Stimulated activated CD8-positive, alpha-beta memory T cell treated with anti-CD3 and anti-CD28 coated beads, Interleukin-2, amount 100 ng/mL, for 1 hour (primary cell): Measurements from ENCODE around the gene ALOX15B.
"Not testable (repeated sequence)": the region's sequence is repeated elsewhere in the genome, so short reads cannot be mapped to it uniquely, and the experiment has no call there.

Experiments used
- DNase-seq, 2 donors: peaks; one replicate each; pipeline ENCODE4 v3.0.0-alpha.2; 2020; ENCODE audit warnings: low read depth in 2 of 2

The ALOX15B gene

DNA sequence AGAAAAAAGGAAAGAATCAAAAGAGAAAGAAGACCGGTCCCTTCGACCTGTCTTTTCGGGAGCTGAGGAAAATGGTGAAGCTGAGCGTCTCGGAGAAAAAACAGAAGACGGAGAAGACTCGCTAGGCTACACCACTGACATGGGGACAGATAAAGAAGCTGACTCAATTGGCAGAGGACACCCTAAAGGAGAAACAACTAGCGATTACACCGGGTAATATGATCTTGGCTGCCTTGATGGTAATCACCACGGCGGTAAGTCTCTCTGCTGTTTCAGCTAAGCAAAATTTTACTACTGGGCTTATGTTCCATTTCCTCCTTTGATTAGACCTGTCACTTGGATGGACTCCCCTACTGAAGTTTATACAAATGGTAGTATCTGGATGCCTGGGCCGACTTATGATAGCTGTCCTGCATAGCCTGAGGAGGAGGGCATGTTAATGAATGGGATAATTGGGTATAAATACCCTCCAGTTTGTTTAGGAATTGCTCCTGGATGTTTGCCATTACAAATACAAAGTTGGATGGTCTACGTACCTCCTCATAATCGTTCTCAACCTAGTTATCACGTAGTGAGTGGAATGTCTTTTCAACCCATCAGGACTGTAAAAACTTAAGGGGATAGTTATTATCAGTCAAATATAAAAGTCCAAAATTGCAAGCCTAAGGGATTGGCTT lies 24.1 kb downstream of the ALOX15B start:
- DNase-seq: no peak

DNA sequence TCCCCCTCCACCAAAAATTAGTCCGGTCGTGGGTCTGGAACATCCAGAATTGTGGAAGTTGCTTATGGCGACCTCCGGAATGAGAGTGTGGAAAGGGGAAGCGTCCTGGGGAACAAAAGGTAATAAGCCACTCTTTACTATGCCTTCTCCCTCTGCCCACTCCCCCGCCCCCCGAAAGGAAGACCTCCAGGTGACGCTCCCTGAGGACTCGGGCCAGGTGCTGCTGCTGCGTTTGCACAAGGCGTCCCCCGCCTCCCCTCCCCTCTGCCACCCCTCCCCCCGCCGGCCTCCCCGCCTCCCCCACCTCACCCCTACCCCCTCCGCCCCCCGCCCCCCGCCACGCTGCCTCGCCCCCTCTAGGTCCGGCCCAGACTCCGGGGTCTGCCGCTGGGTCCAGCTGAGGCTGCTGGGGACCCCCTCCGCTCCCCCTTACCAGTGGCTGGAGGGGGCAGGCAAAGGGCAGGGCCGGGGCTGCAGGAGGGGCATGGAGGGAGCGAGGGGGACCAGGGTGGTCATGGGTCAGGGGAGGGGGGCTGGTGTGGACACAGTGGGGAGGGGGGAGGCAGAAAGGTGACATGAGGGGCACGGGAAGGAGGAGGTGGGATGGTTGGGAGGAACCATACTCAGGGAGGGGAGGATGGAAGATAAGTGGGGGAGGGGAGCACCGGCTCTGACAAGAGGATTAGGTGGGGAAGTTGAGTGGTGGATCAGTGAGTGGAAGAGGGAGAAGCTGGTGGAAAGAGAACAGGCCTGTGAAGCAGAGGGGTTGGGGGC lies 25.1 kb downstream of the ALOX15B start:
- no peak for DNase-seq

DNA sequence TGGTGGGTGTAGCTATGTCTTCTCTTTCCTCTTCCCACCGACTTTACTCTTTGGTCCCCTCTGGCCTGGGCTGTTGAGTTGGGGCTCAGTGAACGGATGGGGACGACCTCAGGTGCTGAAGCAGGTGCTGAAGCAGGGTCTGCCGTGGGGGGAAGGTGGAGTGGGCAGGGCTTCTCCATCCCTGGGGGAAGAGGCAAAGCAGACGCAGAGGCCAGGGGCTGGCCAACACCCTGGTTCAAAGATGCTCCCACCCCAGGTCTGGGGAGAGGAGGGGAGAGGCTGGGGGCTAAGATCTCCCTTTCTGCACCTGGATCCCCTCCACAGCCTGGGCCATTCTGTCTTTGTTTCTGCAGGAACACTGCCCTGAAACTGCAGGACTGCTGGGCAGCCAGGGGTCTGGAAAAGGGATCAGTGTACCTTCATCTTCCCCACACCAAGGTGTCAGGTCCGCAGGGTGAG lies 25.7 kb downstream of the ALOX15B start:
- no peak for DNase-seq

DNA sequence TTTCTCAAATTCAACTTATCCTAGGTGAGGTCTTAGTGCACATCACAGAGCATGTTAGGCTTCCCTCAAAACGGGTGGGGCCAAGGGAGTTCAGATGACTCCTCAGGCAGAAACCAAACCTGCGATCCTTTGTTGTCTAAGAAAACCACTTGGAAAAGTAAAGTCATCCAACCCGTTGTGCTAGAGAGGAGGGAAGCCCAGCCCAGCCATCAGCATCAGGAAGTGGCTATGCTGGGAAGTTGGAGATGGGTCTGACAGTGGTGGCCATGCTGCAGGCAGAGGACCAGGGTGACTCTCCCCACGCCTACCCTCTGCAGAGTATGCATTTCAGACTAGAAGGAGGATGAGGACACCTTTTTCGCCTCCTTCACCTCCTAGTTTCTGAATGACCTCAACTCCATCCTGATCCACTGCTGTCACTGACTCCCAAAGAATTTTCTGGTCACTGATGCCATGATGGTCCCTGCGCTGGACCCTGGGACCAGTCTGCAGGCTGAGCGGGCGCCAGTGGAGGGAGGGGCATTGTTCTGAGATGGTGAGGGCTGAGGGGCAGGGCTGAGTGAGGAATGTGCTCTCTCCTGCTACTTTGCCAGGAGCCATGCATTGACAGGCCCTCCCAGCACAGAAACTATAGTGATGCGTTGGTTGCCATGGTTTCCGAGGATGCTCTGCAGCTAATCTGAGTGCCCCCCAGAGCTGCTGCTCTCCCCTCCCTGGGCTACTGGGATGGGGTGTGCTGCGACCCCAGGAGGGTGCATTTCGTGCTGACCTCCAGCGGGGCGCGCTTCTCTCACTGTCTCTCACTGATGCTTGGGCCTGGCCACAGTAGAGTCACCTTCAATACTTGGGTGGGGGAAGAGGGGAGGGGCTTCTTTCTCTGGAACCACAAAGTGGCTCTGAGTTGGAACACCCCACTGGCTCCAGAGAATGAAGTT lies 28.2 kb downstream of the ALOX15B start:
- no peak for DNase-seq

DNA sequence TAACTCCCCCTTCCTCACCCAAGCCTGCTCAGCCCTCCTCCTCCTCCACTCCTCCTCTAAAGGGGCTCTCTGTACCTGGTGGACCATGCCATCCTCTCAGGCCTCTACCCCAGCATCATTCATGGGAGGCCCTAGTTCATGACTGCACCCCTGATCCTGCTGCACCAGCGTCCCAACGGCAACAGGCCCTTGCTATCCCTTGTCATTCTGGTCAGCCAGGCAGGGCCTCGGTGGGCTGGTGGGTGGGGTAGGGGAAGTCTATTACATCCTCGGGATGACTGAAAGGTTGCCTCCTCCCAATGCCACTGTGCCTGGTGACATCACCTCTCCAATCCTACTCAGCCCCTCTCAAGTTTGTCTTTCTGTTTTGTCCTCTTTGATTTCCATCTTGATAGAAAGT lies 28.9 kb downstream of the ALOX15B start:
- no peak for DNase-seq

DNA sequence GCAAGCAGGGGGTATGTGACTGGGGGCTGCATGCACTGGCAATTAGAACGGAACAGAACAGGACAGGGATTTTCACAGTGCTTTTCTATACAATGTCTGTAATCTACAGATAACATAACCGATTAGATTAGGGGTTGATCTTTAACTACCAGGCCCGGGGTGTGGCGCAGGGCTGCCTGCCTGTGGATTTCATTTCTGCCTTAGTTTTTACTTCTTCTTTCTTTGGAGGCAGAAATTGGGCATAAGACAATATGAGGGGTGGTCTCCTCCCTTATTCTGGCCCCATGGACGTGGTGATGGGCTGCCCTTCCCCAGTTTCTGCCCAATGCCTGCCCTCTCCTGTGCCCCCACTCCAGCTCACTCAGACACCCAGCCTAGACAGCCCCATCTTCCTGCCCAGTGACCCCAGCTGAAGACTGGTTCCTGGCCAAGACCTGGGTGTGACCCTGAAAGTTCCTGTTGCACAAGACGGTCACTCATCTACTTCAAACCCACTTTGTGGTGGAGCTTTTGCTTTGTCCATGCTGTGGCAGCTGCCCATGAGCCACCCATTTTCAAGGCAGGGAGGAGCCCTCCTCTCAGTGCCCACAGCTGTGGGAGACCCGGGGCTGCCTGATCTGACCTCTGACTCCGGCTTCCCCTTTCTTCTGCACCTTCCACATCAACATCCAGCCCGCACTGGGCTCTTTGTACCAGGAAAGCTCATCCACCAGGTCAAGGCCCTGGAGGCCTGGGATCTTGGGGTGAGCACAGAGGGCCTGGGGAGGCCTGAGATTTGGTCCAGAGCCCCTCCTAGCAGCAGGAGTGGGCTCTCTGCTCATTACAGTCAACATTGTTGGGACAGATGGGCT lies 30.1 kb downstream of the ALOX15B start:
- no peak for DNase-seq

DNA sequence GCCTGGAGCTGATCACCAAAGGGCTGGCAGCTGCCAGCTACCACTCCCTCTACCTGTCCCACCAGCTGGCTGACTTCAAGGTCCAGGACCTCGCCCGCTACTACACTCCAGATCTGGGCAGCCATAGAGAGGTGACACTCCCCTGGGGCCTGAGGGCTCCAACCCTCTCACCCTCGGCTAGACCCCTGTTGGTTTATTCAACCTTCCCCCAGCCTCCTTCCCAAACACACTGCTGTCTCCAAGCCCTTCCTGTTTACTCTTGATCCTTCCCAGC lies 30.7 kb downstream of the ALOX15B start:
- no peak for DNase-seq

DNA sequence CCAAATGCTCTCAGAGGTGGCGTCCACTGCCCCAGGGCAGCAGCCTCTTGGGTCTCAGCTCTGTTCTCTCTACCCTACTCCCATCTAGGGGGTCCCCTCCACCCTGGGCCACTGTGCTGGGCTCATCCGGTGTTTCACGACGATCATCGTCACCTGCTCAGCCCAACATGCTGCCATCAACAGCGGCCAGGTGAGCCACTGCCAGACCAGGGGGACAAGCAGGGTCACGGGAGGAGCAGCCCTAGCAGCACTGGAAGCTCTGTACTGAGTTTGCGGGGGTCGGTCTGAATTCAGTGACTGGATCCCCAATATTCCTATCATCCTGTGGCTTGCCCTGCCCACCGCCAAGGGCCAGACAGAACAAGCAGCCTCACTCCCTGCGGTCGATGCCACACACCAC lies 32.6 kb downstream of the ALOX15B start:
- DNase-seq: no peak

DNA sequence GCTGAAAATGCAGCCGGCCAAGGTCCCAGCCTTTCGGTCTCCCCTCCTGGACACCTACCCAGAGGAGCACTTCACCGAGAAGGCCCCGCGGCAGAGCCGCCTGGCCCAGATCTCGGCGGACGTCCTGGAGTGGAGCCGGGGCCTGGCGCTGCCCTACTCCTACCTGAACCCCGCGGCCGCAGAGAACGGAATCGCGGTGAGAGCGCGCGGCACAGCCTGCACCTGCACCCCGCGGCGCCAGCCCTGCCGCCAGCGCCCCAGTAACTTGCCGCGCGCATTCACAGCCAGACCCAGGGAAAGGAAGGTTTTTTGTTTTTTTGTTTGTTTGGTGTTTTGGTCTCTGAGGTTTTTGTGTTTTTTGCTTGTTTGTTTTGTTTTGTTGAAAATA lies 33.5 kb downstream of the ALOX15B start:
- DNase-seq: no peak

DNA sequence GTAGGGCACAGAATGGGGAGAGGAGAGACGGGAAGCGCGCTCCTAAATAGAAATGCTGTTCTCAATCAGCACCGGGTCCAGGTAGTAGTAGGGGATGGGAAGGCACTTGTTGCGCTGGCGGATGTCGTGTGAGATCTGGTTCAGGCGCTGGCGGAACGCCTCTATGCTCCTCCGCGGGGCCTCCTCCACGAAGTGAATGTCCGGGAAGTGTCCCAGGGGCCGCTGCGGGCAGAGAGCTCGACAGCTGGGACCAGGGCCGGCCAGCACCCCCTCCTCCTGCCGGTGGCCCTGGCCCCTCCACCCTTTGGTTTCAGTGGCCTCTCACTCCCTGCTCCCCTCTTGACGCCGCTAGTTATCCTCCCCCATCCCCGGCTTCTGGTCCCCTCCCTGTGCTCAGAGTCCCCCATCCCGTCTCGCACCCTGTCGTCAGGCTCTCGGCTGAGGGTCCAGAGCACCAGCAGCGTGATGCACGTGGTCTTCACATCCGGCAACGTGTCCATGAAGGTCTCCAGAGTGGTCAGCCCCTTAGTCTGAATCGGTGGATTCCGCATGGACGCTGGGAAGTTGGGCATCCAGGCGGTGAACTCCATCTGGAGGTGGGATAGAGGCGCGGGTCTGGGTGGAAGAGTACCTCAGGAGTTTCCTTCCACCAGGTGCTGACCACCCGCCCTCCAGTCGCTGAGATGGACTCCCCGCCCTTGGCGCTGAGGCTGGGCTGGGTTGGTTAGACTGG lies 34.0 kb downstream of the ALOX15B start:
- DNase-seq: no peak

DNA sequence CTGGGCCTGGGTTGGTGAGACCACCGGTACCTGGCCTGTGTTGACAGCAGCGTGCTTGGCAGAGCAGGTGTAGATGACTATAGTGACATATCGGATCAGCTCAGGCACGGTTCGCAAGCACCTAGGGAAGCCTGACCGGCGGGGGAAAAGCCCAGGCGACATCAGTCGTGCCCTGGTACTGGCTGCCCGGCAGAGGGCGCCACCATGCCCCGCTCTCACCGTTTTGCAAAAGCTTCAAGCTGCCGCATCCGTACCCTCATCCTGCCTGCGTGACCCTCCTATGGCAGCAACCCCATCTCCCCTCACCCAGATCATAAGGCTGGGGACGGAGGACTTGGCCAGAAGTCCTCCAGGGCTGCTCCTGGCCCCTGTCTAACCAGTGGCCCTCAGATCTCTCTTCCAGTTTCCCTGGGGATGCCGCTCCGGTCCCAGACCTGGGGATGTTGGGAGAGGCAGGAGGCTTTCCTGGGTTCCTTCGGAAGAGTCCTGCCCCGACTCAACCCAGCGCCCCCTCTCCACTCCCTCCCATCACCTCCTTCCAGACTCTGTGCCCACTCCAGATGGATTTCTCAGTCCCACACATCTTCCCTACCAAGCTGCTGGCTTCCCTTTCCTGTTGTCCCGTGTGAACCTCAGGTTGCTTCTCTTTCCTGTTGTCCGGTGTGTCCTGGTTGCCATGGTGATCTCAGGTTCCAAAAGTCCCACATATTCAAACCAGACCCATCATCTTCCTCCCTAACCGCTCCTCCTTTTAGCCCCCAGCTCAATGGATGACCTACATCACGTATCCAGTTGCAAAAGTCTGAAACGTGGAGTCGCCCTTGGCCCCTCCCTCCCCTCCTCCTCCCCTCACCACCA lies 35.0 kb downstream of the ALOX15B start:
- peak; percentile 72 to 75 for DNase-seq

DNA sequence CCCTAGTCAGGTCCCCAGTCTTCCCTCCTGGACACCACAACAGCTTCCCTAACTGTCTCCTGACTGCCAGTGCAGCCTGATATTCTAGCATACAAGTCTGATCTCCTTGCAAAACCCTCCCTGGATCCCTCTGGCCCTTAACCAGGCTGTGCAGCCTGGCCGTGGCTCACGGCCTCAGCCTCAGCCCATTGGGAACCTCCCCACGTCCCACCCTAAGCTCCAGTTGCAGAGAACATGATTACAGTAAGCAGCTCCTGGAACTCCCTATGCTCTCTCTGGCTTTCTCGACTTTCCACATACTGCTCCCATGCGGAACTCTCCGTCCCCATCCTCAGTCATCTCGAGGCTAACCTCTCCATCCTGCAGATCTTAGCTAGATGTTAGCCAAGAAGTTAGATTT lies 35.7 kb downstream of the ALOX15B start:
- DNase-seq: no peak

DNA sequence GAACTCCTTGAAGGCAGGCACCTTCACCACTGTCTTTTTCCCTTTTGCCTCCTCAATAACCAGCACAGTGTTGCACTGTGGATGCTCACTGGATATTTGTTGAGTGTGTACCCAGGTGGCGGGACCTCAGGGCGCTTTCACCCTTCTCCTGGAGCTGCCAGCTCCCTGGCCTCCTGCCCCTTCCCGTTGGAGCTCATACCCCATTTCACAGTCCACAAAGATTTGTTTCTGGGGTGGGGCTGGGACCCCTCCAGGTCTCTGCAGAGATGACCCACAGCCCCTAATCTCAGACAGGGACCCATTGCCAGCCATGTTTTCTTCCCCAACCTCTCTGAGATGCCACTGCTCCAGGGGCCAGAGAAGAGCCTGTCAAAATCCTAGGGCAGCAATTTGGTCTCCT lies 36.2 kb downstream of the ALOX15B start:
- DNase-seq: no peak

DNA sequence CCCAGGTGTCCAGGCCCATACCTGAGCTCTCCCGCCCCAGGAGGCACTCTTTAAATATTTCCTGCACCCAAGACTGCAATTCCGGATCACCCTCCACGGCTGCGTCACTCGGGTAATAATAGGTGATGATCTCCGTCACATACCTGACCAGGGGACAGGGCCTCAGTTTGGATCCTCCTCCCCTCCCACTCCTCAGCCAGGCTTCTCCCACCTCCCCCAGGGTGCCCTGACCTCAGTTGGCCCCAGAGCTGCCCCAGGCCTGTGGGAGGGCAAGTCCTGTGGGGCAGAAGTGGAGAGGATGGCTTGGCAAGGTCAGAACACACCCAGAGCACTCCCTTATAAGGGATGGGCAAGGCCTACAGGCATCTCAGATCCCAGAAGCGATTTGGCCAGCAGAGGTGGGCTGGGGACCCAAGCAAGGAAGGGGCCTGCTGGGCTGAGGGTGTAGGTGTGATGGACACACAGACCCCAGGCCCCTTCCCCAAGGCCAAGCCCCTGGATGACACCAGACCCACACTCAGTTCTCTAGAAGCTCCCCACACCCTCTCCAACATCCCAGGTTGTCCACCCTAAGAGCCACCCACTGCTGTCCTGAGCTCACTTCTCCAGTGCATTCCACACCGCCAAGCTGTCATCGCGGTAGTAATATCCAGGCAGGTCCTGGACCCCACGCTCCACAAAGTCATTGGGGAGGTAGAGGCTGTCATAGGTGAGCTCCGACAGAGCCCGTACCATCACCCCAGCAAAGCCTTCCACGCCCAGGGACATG lies 36.9 kb downstream of the ALOX15B start:
- no peak for DNase-seq

DNA sequence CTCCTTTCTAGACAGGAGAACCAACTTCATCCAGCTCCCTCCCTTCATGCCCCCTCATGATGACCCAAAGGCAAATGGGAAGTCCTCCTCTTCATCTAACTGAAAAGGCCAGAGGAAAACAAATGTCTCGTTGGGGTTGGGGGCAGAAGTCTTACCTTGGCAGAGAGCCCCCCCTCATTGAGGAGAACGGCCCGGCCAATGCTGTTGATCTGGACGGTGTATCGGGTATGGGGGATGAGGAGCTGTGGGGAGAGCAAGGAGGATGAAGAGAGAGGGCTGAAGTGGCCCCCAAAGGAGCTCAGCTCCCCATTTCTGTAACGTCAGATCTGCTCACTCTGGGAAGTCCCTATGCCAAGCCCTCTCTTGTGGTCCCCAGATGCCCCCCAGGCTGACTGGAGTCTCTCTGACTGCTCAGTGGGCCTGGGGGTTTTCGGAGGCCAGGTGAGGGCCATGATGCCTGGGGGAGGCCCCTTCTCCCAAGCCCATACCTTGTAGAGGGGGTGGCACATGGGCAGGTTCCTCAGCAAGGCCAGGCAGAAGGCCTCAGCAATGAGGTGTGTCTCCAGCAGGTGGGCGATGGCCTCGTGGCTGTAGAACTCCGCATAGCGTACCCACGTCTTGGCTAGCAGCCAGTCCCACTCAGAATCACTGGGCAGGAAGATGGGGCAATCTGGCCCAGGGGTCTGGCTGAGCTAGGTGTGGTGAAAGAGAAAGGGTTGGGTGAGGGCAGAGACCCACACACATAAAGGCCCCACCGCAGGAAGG lies 37.8 kb downstream of the ALOX15B start:
- no peak for DNase-seq

DNA sequence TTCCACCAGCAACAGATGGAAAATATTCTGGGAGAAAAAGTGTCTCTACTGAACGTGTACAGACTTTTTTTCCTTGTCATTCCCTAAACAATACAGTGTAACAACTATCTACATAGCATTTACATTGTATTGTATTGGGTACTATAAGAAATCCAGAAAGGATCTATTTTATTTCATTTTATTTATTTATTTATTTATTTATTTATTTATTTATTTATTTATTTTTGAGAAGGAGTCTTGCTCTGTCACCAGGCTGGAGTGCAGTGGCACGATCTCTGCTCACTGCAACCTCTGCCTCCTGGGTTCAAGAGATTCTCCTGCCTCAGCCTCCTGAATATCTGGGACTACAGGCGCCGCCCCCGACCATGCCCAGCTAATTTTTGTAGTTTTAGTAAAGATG lies 39.1 kb downstream of the ALOX15B start:
- not testable (repeated sequence) for DNase-seq

DNA sequence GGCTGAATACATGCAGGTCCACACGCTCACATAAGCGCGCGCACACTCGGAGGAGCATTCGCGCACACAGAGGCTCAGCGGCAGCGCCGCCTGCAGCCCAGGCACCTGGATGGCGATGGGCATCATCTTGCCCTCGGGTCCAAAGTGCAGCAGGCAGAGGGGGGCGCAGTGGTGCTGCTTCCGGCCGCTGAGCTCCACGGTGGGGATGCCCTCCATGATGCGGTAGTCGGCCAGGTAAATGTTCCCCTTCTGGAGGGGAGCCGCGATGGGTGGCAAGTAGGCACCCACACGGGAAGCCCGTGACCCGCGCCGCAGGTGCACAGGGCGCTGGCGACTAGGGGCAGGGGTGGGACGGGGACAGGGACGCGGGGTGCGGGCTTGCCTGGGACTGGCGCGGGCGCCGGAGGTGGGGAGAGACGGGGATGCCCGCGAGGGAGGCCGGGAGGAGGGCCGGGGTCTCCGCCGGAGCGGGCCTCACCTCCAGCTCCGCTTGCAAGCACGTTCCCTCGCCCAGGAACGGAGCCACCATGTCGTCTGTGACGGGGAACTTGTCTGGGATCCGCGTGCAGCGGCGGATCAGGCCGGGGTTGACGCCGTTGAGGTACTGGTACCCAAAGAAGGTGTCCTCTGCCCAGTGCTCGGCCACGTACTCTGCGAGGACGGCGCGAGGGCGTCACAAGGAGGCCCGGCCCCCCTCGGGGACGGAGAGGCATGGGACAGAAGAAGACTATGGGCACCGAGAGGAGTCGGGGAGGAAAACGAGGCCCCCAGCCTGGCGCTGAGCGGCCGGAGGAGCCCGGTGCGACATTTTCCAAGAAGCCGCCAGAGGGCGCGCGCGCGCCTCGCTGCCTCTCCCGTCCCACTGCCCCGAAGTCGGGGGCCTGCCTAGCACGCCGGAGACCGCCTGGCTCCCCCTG lies 40.7 kb downstream of the ALOX15B start:
- peak; percentile 48 to 65 for DNase-seq
